Measurements from ENCODE around the gene KCNT2.
"Not testable (repeated sequence)": the region's sequence is repeated elsewhere in the genome, so short reads cannot be mapped to it uniquely, and the experiment has no call there.

The KCNT2 gene

GRCh38 chr1:196608390-196609369 lies at the start of gene KCNT2:
Gene KCNT2 (minus strand): TSS chr1:196608440. CDS start chr1:196608309, 131 bp downstream.
- no peak for DNase-seq (ENCODE audit: low spot score)

GRCh38 chr1:196655494-196655893 lies 47.3 kb upstream of the KCNT2 start:
- no peak for DNase-seq (ENCODE audit: low spot score)

GRCh38 chr1:196655071-196655470 lies 46.8 kb upstream of the KCNT2 start:
- DNase-seq (ENCODE audit: low spot score): no peak

- no peak for DNase-seq (ENCODE audit: low spot score)
Measured at GRCh38 chr1:196654271-196654670, 46.0 kb upstream of the KCNT2 start.

- DNase-seq (ENCODE audit: low spot score): no peak
Measured at GRCh38 chr1:196651637-196652215, 43.5 kb upstream of the KCNT2 start, which contains the start of gene CFH. Gene CFH (plus strand): TSS chr1:196652043. CDS start chr1:196652118, 75 bp downstream.

GRCh38 chr1:196651079-196651478 lies 42.8 kb upstream of the KCNT2 start:
- no peak for DNase-seq (ENCODE audit: low spot score)

- no peak for DNase-seq (ENCODE audit: low spot score)
Measured at GRCh38 chr1:196650403-196650802, 42.2 kb upstream of the KCNT2 start.

- no peak for DNase-seq (ENCODE audit: low spot score)
Measured at GRCh38 chr1:196649990-196650389, 41.8 kb upstream of the KCNT2 start.

GRCh38 chr1:196640976-196641375 lies 32.7 kb upstream of the KCNT2 start:
- DNase-seq (ENCODE audit: low spot score): no peak

GRCh38 chr1:196639291-196639690 lies 31.1 kb upstream of the KCNT2 start:
- not testable (repeated sequence) for DNase-seq (ENCODE audit: low spot score)

- no peak for DNase-seq (ENCODE audit: low spot score)
Measured at GRCh38 chr1:196638466-196638865, 30.2 kb upstream of the KCNT2 start.

- no peak for DNase-seq (ENCODE audit: low spot score)
Measured at GRCh38 chr1:196637606-196638005, 29.4 kb upstream of the KCNT2 start.

- DNase-seq (ENCODE audit: low spot score): no peak
Measured at GRCh38 chr1:196628838-196629237, 20.6 kb upstream of the KCNT2 start.

GRCh38 chr1:196623079-196623478 lies 14.8 kb upstream of the KCNT2 start:
- DNase-seq (ENCODE audit: low spot score): no peak

- no peak for DNase-seq (ENCODE audit: low spot score)
Measured at GRCh38 chr1:196619721-196620120, 11.5 kb upstream of the KCNT2 start.

- DNase-seq (ENCODE audit: low spot score): no peak
Measured at GRCh38 chr1:196611873-196612272, 3.6 kb upstream of the KCNT2 start.

GRCh38 chr1:196609370-196609737 lies 1.1 kb upstream of the KCNT2 start:
- no peak for DNase-seq (ENCODE audit: low spot score)

- no peak for DNase-seq (ENCODE audit: low spot score)
Measured at GRCh38 chr1:196607981-196608380, 259 bp downstream of the KCNT2 start.

GRCh38 chr1:196603651-196604050 lies 4.6 kb downstream of the KCNT2 start:
- DNase-seq (ENCODE audit: low spot score): no peak

GRCh38 chr1:196598942-196599748 lies 9.1 kb downstream of the KCNT2 start:
- no peak for DNase-seq (ENCODE audit: low spot score)

- no peak for DNase-seq (ENCODE audit: low spot score)
Measured at GRCh38 chr1:196594700-196595099, 13.5 kb downstream of the KCNT2 start.

GRCh38 chr1:196593955-196594354 lies 14.3 kb downstream of the KCNT2 start:
- DNase-seq (ENCODE audit: low spot score): no peak
